NCI-H446 treated with DMSO at 0.1 percent for 48 hours (cell line): ENCODE data around the gene OR10K2.
"Not testable (repeated sequence)": the region's sequence is repeated elsewhere in the genome, so short reads cannot be mapped to it uniquely, and the experiment has no call there.

Source experiments
- DNase-seq: peaks from one replicate; lab custom pipeline; 2025; lab: John Stamatoyannopoulos, UW

Gene OR10K2

DNA sequence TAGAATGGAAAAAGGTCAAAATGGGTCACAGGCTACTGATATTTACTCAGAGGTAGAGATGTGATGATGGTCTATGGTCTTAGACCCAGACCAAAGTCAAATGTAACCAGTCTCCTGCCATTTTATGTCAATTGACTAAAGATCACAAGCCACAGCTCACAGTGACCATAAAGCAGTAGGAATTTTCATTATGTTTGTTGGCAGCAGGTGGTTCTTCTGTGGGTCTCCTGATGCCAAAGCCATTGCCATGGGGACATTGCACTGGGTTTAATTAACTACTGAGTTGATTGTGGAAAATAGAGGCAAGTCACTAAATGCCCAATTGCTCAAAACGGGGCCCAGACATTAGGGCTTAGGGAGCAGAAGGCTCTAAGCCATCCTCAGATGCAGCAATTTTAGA lies at the start of gene OR10K2:
Gene OR10K2, minus strand, starts transcription at position 101 of the 400 bp plus-strand sequence. CDS start 5,371 bp downstream, outside the sequence.
- no peak for DNase-seq

DNA sequence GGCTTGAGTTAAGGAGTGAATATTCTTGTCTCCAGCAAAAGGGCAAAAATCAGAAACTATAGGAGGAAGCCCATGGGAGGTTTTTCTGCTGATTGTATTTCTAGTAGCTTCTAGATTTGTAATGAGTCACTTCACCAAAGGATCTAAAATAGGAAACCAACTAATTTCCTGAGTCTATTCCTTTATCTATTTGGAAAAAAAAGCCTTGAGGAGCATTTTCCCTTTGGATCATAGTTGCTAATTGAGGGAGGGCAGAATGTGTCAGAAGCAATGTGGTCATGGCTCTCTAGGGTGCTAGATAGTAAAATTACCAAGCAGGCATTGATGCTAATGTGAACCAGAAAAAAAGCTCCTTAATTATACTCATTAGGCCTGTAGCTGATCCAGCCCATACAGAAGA lies 45.9 kb upstream of the OR10K2 start, which contains the start of gene OR10R2:
Gene OR10R2, plus strand, starts transcription at position 301 of the 400 bp plus-strand sequence. CDS start 106 bp downstream, outside the sequence.
- DNase-seq = no peak

DNA sequence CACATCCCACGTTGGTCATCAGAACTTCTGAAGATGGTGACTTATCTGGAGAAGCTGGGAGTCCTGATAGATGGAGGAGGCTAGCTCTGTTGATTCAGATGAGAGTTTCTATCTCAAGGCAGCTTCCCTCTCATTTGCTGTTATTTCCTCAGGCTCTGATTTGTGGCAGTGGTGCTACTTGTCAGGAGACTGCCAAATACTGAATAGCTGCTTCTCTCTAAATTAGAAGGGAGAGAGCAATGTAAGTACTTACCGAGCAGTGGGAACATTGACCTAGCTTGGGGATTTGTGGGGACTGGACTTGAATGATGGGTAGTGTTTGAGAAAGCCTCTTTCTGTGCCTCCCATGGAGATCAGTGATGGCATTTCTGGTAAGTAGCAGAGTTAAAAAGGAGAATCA lies 35.5 kb upstream of the OR10K2 start, which contains the start of gene OR10K1:
Gene OR10K1, plus strand, starts transcription at position 301 of the 400 bp plus-strand sequence. CDS start 3,728 bp downstream, outside the sequence.
- no peak for DNase-seq

GRCh38 chr1:158458263-158458662 lies 32.2 kb upstream of the OR10K2 start:
- no peak for DNase-seq

DNA sequence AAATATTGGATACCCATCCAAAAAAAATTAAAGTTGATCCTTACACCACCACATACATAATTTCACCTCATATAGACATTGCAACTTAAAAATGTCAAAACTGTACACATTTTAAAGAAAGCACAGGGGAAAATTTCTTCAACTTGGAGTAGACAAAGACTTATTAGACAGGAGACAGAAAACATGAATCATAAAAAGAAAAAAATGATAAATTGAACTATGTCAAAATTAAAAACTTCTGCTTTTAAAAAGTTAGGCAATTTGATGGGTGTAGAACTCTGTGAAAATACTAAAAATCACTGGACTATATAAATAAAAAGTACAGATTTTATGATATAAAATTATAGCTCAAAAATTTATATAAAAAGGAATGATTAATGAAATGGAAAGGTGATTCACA lies 31.2 kb upstream of the OR10K2 start:
- no peak for DNase-seq

- no peak for DNase-seq
These were observed 28.5 kb upstream of the OR10K2 start for GRCh38 chr1:158454537-158454936.

- no peak for DNase-seq
These were observed 19.3 kb upstream of the OR10K2 start for GRCh38 chr1:158445376-158445775.

GRCh38 chr1:158434741-158435140 lies 8.7 kb upstream of the OR10K2 start:
- DNase-seq = no peak

DNA sequence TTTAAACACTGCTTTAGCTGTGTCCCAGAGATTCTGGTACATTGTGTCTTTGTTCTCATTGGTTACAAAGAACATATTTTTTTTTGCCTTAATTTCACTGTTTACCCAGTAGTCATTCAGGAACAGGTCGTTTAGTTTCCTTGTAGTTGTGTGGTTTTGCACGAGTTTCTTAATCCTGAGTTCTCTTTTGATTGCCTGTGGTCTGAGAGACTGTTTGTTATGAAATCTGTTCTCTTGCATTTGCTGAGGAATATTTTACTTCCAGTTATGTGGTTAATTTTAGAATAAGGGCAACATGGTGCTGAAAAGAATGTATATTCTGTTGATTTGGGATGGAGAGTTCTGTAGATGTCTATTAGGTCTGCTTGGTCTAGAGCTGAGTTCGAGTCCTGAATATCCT lies 4.1 kb upstream of the OR10K2 start:
- DNase-seq = not testable (repeated sequence)

DNA sequence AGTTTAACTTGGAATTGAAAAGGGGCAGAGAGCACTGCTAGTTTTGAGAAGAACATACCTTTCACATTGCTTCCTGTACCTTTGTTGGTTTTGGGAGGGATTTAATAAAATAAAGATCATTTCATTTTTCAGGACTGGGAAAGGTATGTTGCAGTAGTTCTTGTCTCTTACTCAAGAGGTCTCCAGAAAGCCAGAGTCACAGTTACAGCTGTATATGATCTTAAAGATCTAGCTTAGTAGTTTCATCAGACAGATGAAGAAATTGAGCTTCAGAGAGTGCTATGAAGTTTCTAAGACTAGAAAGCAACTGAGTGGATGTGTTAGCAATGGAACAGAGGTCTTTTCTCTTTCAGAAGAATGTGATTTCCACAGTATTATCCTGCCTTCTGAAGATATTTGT lies 1.0 kb downstream of the OR10K2 start:
- no peak for DNase-seq

- DNase-seq = no peak
These were observed 3.8 kb downstream of the OR10K2 start for GRCh38 chr1:158422212-158422611.

DNA sequence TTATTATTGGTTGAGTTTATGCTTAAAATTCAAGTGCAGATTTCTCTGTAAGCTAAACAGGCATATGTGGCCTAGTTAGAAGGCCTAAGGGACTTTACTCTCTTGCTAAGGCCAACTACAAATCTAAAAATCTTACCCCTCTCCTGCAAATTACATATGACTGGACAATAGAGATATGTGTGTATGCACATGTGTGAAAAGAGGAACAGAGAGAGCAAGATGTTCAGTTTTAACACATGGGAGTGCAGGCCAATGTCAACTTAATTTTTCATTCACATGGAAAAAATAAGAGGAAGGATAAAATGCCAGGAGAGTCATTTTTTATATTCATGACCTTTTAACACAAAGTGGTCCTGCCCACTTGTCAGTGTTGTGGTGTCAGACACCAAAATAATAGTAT lies 8.5 kb downstream of the OR10K2 start:
- no peak for DNase-seq

GRCh38 chr1:158414651-158415345 lies 11.2 kb downstream of the OR10K2 start:
- DNase-seq = no peak

DNA sequence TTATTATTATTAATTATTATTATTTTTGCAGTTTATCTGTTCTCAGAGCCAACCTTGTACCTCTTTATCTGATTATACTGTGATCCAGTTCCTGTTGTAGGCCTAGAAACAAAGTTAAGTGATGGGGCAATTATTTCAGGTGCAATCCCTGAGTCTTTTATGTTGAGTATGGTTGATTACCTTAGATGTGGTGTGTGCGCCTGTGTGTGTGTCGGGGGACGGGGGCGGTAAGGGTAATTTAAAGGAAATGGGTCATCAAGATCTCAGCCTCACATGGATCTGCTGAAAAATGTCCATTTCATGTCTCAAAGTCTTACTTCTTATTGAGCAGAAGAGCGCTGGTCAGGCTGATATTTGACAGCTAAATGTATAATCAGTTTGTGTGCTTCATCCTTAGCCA lies 18.9 kb downstream of the OR10K2 start:
- no peak for DNase-seq

DNA sequence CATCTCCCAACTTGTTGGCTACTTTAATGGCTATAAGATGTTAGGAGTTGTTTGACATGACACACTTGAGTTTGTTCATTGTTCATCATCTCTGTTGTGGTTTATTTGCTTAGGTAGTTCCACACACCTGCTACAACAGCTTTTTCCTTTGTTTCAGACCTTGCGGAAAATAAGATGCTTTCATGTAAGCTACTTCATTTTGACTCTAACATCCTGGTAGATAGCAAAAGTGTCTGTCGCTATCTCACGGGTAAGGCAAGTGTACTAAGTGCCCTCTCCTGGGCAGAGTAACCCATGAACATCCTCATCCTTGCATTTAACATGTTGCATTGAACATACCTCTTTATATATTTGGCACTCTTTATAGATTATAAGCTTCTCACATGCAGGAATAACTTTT lies 25.2 kb downstream of the OR10K2 start:
- DNase-seq = no peak

DNA sequence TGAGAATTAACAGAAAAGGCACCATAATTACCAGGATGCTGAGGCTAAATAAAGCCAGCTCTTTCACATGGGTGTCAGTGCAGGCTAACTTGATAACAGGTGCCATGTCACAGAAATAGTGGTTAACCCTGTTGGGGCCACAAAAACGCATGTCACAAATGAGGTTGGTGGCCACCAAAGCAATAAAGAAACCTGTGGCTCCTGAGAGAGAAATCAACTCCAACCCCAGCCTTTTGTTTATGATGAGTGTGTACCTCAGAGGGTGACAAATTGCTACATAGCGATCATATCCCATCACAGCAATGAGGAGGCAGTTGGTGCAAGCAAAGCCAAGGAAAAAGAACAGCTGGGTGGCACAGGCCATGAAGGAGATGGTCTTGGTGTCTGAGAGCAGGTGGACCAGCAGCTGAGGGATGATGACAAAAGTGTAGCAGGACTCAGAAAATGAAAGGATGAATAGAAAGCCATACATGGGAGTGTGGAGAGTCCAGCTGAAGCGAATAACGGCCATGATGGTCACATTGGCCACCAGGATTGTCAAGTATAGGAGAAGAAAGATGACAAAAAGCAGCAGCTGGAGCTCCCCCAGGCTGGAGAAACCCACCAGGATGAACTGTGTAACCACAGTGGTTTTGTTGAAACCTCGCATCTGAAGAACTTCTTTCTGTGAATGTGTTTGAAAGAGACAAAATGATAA lies 27.1 kb downstream of the OR10K2 start, which contains the start of gene OR10T2:
Gene OR10T2, minus strand, starts transcription at position 649 of the 697 bp plus-strand sequence. Its CDS starts 0 bp downstream, at position 649.
- DNase-seq = no peak

GRCh38 chr1:158396646-158397045 lies 29.4 kb downstream of the OR10K2 start:
- DNase-seq = no peak

DNA sequence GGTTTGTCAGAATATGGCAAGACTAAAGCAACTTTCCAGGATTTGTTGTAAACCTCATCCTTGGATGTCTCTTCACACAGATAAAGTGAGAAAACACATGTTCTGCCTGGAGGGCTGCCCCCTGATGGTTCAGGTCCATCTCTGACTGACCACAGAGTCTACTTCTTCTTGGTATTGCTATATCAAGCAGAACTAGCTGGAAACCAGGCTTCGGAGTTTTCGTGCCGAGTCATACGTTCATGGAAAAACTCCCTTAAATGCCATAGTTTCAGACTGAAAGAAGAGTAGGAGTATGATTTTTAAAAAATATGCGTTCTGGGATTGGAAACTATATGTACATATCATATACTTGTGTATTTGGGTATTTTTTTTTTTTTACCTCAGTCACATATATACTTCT lies 32.6 kb downstream of the OR10K2 start:
- DNase-seq = no peak

DNA sequence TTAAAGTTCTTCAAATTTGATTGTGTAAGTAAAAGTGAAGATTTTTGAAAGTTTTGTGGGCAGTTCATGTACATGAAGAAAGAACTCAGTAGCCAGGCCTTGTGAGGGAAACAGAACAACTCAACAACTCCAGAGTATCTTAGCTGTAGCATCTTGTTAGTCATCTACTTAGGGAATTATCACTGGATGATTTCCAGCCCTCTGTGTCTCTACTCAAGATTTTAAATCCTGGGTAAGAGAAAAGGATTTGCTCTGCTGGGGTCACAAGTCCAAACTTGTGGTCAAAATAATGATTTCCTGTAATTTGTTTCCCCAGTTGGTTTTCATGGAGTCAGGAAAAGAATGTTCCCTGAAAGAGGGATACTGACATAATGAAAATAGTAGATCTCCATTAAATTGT lies 34.9 kb downstream of the OR10K2 start:
- DNase-seq = no peak

- DNase-seq = no peak
These were observed 35.7 kb downstream of the OR10K2 start for GRCh38 chr1:158390331-158390730.

- DNase-seq = no peak
These were observed 51.2 kb downstream of the OR10K2 start for GRCh38 chr1:158374860-158375259.

DNA sequence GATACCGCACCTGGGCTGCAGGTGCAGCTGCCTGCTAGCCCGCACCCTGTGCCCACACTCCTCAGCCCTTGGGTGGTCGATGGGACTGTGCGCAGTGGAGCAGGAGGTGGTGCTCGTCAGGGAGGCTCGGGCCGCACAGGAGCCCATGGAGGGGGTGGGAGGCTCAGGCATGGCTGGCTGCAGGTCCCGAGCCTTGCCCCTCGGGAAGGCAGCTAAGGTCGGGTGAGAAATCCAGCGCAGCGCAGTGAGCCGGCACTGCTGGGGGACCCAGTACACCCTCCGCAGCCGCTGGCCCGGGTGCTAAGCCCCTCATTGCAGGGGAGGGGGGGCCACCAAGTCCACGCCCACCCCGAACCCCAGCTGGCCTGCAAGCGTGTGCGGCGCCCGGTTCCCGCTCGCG lies 51.9 kb downstream of the OR10K2 start:
- DNase-seq = not testable (repeated sequence)
